Nucleus accumbens (tissue), 56 donors: ENCODE measurements around the gene CHRFAM7A.
"Not testable (repeated sequence)": the region's sequence is repeated elsewhere in the genome, so short reads cannot be mapped to it uniquely, and the experiment has no call there.

Experiments
- DNase-seq, 56 donors: peaks; one replicate each; lab custom pipeline; 2025; lab: John Stamatoyannopoulos, UW

CHRFAM7A gene

DNA sequence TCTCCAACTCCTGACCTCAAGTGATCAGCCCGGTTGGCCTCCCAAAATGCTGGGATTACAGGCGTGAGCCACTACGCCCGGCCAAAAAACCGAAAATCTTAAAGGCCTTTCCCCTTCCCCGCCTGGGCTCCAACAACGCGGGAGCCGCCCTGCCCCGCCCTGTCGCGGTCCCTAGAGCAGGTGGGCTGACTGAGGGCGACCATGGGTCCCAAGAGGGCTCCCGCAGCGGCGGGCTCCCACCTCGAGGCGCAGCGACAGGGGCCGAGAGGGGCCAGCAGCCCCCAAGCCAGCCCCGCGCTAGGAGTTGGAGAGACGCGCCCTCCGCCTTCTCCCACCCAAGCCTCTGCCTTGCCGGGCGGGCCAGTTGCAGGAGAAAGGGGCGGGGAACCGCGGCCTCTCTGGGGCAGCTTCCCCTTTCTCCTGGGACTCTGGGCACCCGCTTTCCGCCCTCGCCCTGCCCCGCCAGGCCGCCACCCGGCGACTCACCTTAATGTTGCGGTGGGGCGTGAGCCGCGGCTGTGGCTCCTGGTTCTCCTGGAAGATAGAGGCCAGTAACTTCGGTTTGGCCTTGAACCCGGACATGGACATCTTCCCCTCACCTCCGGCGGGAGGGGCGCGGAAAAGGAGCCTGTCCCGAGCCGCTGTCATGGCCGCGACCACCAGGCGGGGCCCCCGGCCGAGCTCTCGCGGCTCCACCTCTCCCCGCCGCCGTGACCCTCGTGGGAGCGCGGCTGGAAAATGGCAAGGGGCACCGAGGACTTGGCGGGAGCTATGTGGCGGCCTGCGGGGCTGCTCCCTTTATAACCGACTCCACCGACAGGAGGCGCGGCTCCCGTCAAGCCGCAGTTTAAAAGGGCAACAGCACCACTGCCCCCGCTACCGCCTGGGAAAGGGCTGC lies at the start of gene CHRFAM7A:
Gene CHRFAM7A, minus strand, starts transcription at position 775 of the 898 bp plus-strand sequence. CDS start 10,189 bp downstream, outside the sequence.
- DNase-seq, result not testable (repeated sequence)

- not testable (repeated sequence) for DNase-seq
Measured at GRCh38 chr15:30438348-30438747, 45.0 kb upstream of the CHRFAM7A start.

GRCh38 chr15:30435878-30436277 lies 42.5 kb upstream of the CHRFAM7A start:
- not testable (repeated sequence) for DNase-seq

GRCh38 chr15:30420723-30421122 lies 27.4 kb upstream of the CHRFAM7A start:
- not testable (repeated sequence) for DNase-seq

GRCh38 chr15:30414160-30414559 lies 20.8 kb upstream of the CHRFAM7A start, which contains the start of gene GOLGA8R:
GOLGA8R (minus strand) TSS chr15:30414260; CDS start chr15:30414162, 98 bp downstream.
- not testable (repeated sequence) for DNase-seq

DNA sequence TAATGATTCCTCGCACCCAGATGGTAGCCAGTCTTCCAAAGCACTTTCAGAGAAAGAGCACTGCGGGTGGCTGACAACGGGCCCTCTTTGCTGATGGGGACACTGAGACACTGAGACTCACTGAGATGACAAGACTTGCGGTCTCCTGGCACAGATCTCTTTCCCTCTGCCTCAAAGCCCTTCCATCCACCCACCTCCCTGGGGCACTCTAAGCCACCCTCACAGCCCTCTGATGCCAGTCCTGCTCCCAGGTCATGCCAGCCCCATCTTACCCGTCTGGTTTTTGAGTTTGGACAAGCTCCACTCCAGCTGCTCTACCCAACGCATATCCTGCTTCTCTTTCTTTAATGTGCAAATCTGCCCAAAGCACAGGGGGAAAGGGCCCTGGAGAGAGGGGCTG lies 14.3 kb upstream of the CHRFAM7A start:
- DNase-seq, result not testable (repeated sequence)

DNA sequence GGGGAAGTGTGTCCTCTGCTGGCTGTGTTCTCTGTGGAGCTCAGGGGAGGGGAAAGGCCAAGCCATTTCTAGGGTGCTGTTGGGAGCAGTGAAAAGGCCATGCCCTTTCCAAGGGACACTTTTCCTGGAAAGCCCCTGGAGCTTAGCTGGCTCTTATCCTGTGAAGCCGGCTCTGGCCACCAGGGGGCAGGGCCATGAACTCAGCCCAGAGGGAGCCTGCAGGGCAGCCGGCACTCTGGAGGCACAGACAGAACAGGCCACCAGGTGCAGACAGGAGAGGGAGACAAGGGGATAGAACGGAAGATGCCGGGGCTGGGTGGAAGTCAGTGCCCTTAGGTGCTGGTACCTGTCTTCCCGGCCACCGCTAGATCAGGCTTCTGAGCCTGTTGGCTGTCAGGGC lies 5.6 kb upstream of the CHRFAM7A start:
- not testable (repeated sequence) for DNase-seq

DNA sequence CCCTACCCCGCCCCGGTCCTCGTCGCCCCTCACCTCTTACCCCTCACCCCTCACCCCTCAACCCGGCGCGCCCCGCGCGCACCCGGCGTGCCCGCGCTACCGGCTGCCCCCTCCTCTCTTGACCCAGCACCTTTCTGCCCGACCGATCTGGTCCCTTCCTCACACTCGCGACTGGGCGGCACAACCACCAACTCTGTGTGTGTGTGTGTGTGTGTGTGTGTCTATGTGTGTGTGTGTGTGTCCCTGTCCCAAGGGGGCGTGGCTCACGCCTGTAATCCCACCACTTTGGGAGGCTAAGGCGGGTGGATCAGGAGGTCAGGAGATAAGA lies 288 bp upstream of the CHRFAM7A start:
- not testable (repeated sequence) for DNase-seq

GRCh38 chr15:30386318-30386887 lies 6.9 kb downstream of the CHRFAM7A start:
- DNase-seq, result not testable (repeated sequence)

GRCh38 chr15:30377082-30377413 lies 16.3 kb downstream of the CHRFAM7A start:
- not testable (repeated sequence) for DNase-seq

- DNase-seq, result not testable (repeated sequence)
Measured at GRCh38 chr15:30376375-30377081, 16.8 kb downstream of the CHRFAM7A start.

GRCh38 chr15:30375872-30376271 lies 17.5 kb downstream of the CHRFAM7A start:
- DNase-seq, result not testable (repeated sequence)

DNA sequence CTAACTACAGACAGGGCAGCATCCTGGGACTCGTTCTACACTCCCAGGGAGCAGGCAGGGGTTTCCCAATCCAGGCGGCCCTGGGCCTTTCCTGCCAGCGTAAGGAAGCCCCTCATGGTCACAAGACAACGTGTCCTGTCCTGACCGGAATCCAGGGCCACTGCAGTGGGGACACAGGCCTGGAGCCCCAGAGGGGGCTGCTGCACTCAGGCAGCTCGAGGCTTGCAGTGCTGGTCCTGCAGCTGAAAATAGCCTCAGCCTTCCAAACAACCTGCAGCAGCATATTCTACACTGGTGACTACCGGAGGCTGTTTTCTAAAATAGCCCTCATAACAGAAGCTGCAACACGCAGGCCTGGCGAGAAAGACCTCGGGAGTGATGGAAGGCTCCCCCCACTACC lies 18.5 kb downstream of the CHRFAM7A start:
- not testable (repeated sequence) for DNase-seq

DNA sequence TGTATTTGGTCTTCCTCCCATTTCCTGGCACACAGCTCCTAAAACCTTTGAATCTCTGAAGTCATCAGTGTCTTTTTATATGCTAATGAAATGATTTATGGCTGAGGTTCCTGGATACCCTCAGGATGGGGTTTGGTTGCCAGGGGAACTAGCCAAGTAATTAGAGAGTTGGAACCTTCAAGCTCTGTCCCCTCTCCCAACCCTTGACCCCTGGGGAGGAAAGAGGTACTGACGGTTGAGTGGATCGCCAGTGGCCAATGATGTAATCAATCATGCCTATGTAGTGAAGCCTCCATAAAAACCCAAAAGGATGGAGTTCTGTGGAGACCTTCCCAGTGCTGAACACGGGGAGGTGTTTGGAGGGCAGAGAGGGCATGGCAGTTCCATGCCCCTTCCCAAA lies 25.1 kb downstream of the CHRFAM7A start:
- not testable (repeated sequence) for DNase-seq

- not testable (repeated sequence) for DNase-seq
Measured at GRCh38 chr15:30367246-30367645, 26.1 kb downstream of the CHRFAM7A start.

DNA sequence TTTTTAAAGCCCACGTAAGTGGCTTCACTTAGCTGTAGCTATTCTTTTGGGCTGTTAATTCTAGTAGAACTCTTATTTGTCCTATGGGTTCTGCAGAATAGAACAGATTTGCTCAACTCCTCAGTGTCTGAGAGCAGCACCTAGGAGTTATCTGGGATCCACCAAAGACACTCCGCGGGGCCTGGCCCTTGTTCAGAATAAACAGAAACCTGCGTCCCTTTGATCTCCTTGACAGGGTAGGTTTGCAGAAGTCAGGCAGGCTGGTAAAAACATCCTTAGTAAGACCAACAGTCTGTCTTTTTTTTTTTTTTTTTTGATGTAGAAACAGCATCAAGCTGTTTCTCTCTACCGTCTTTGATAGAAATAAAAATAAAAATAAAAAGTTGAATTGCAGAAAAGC lies 31.9 kb downstream of the CHRFAM7A start:
- not testable (repeated sequence) for DNase-seq

DNA sequence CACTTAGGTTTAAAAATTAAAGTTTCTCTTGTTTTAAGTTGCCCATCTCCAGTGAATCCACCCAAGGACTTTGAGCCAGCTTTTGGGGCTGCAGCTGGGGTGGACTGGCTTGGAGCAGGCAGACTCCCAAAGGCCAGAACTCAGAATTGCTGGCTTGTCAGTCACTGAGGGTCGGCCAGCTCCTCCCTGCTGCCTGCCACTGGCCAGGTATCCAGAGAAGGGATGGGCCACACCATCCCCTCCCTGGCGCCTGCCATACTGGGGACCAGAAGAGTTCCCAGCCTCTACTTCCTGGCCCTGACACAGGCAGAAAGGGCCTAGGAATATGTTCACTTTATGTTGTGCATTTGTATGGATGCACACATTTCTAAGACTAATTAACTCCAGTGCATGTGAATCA lies 32.4 kb downstream of the CHRFAM7A start:
- DNase-seq, result not testable (repeated sequence)

DNA sequence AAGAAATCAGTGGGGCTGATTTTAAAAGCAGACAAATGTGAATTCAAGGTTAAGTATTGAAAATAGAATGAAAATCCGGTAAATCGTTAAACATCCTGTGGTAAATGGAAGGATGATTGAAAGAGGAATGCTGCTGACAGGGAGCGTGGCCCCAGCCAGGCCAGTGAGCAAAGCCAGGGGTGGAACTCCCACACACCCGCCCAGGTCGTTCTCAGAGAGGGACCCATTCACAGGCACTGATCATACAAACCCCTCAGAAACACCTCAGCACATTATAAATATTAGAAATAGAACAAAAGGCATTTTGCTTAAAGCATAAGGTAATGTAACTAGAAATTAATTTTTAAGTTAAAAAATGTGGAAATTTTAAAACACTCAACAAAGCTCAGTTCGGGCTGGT lies 38.3 kb downstream of the CHRFAM7A start:
- not testable (repeated sequence) for DNase-seq

- not testable (repeated sequence) for DNase-seq
Measured at GRCh38 chr15:30349803-30350202, 43.5 kb downstream of the CHRFAM7A start.

- not testable (repeated sequence) for DNase-seq
Measured at GRCh38 chr15:30336584-30336983, 56.8 kb downstream of the CHRFAM7A start.

GRCh38 chr15:30334152-30334551 lies 59.2 kb downstream of the CHRFAM7A start:
- DNase-seq, result not testable (repeated sequence)
